ENCODE results near the gene SDK1. TPM values are rescaled to one million over a fixed set of nuclear protein-coding genes. Genes with fewer than 3 reads are reported as not detected.

Gene SDK1
- total RNA-seq, 6 experiments from 2014 or later: not detected

- Mint-ChIP-seq H3K27ac (no peak overlapping the region), H3K27me3 (ENCODE audit: insufficient read depth) (no peaks in the 10 kb centered on the region; the same call in 1 of the 2 replicates), H3K4me3 (no peak overlapping the region), H3K36me3 (ENCODE audit: low read depth) (peaks cover 8% of the 10 kb centered on the region; the same call in 1 of the 2 replicates), H3K4me1 (ENCODE audit: low read depth) (no peaks in the 10 kb centered on the region), H3K9me3 (peaks cover 79% of the 10 kb centered on the region)
- no peak for TF ChIP-seq CTCF (IDR thresholded peaks at IDR 0.05)
- DNase-seq: no peak
These were observed 873.8 kb downstream of the SDK1 start for GRCh38 chr7:4174884-4175283.

GRCh38 chr7:4175346-4175973 is 874.4 kb downstream of the SDK1 start:
- Mint-ChIP-seq H3K4me3 (no peak overlapping the region), H3K4me1 (ENCODE audit: low read depth) (no peaks in the 10 kb centered on the region), H3K27me3 (ENCODE audit: insufficient read depth) (no peaks in the 10 kb centered on the region; the same call in 1 of the 2 replicates), H3K36me3 (ENCODE audit: low read depth) (peaks cover 10% of the 10 kb centered on the region; the same call in 1 of the 2 replicates), H3K27ac (no peak overlapping the region), H3K9me3 (peaks cover 75% of the 10 kb centered on the region)
- TF ChIP-seq CTCF (IDR thresholded peaks at IDR 0.05): no peak
- DNase-seq: no peak

GRCh38 chr7:4177001-4177400 is 875.9 kb downstream of the SDK1 start:
- Mint-ChIP-seq H3K4me1 (ENCODE audit: low read depth) (no peaks in the 10 kb centered on the region), H3K36me3 (ENCODE audit: low read depth) (peaks cover 12% of the 10 kb centered on the region; the same call in 1 of the 2 replicates), H3K27ac (no peak overlapping the region), H3K9me3 (peaks cover 68% of the 10 kb centered on the region), H3K4me3 (no peak overlapping the region), H3K27me3 (ENCODE audit: insufficient read depth) (no peaks in the 10 kb centered on the region; the same call in 1 of the 2 replicates)
- TF ChIP-seq CTCF (IDR thresholded peaks at IDR 0.05): no peak
- DNase-seq: no peak

- Mint-ChIP-seq H3K4me1 (ENCODE audit: low read depth) (no peaks in the 10 kb centered on the region), H3K4me3 (no peak overlapping the region), H3K36me3 (ENCODE audit: low read depth) (peaks cover 4% of the 10 kb centered on the region; the same call in 1 of the 2 replicates), H3K27me3 (ENCODE audit: insufficient read depth) (no peaks in the 10 kb centered on the region; the same call in 1 of the 2 replicates), H3K9me3 (peaks cover 64% of the 10 kb centered on the region), H3K27ac (no peak overlapping the region)
- DNase-seq: no peak
- no peak for TF ChIP-seq CTCF (IDR thresholded peaks at IDR 0.05)
These were observed 877.4 kb downstream of the SDK1 start for GRCh38 chr7:4178416-4178815.

GRCh38 chr7:4178916-4179687 is 878.0 kb downstream of the SDK1 start:
- Mint-ChIP-seq H3K9me3 (peaks cover 63% of the 10 kb centered on the region), H3K27ac (no peak overlapping the region), H3K4me1 (ENCODE audit: low read depth) (no peaks in the 10 kb centered on the region), H3K36me3 (ENCODE audit: low read depth) (peaks cover 4% of the 10 kb centered on the region; the same call in 1 of the 2 replicates), H3K27me3 (ENCODE audit: insufficient read depth) (no peaks in the 10 kb centered on the region; the same call in 1 of the 2 replicates), H3K4me3 (no peak overlapping the region)
- TF ChIP-seq CTCF (IDR thresholded peaks at IDR 0.05): no peak
- no peak for DNase-seq
